Right lobe of liver (tissue), 4 donors: ENCODE data around the gene TSTD2.

Source experiments
- POLR2A ChIP-seq: fragments of 450-650 bp; IDR thresholded peaks from one replicate; pipeline ENCODE4 v1.6.1; 2017; ENCODE audit warnings: antibody characterized with exemption, mild to moderate bottlenecking
- TF ChIP-seq, protein P1 (sequence below), 4 donors: fragments of 200-600 bp in 3 of 4; fragments of 450-650 bp in 1 of 4; IDR thresholded peaks; one replicate each; pipeline versions ENCODE4 v1.5.1 to v1.8.0; 2016 to 2022; ENCODE audit warnings: antibody characterized with exemption in 4 of 4, mild to moderate bottlenecking in 2 of 4
- donor health status: DM: no; HTN: no; CAD: no.
- donor health status: DM: no; HTN: no; CAD: no.
- donor health status: DM: no; HTN: yes; CAD: no.

GRCh38 chr9:97598461-97599288 lies 34.5 kb downstream of the TSTD2 start:
- TF ChIP-seq, protein P1, sequence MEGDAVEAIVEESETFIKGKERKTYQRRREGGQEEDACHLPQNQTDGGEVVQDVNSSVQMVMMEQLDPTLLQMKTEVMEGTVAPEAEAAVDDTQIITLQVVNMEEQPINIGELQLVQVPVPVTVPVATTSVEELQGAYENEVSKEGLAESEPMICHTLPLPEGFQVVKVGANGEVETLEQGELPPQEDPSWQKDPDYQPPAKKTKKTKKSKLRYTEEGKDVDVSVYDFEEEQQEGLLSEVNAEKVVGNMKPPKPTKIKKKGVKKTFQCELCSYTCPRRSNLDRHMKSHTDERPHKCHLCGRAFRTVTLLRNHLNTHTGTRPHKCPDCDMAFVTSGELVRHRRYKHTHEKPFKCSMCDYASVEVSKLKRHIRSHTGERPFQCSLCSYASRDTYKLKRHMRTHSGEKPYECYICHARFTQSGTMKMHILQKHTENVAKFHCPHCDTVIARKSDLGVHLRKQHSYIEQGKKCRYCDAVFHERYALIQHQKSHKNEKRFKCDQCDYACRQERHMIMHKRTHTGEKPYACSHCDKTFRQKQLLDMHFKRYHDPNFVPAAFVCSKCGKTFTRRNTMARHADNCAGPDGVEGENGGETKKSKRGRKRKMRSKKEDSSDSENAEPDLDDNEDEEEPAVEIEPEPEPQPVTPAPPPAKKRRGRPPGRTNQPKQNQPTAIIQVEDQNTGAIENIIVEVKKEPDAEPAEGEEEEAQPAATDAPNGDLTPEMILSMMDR (IDR thresholded peaks at IDR 0.05) = peak; percentile 79 to 90 (median 86)
- no peak for TF ChIP-seq POLR2A
